ENCODE measurements around the gene SAPCD2.

GRCh38 chr9:137055385-137056364 lies 14.7 kb downstream of the SAPCD2 start:
- TF ChIP-seq POLR2A (IDR thresholded peaks at IDR 0.05) (no peak), CTCF (IDR thresholded peaks at IDR 0.05) (no peak), POLR2AphosphoS5 (IDR thresholded peaks at IDR 0.05) (no peak)

Data from suprapubic skin (tissue), 4 donors.